Cardiac fibroblast (primary cell): Measurements from ENCODE around the gene ABRACL.

Experiments
- DNase-seq, 2 donors: peaks; one replicate each; pipeline versions ENCODE4 v3.0.0 to v3.0.0-alpha.2; 2010; ENCODE audit warnings: low read depth in 2 of 2
- H3K4me3 ChIP-seq, 2 donors: replicated peaks in 1 of 2; 1 replicate in 1 of 2; 2 replicates in 1 of 2; pipeline ENCODE4 v1.5.1; 2011; ENCODE audit warnings: low read depth in 2 of 2, low read length in 2 of 2, mild to moderate bottlenecking in 2 of 2, moderate library complexity in 1 of 2
- CTCF ChIP-seq: IDR thresholded peaks from one replicate; pipeline ENCODE4 v1.5.1; 2011; ENCODE audit warnings: low read depth, mild to moderate bottlenecking, low read length, inconsistent platforms

Gene ABRACL

DNA sequence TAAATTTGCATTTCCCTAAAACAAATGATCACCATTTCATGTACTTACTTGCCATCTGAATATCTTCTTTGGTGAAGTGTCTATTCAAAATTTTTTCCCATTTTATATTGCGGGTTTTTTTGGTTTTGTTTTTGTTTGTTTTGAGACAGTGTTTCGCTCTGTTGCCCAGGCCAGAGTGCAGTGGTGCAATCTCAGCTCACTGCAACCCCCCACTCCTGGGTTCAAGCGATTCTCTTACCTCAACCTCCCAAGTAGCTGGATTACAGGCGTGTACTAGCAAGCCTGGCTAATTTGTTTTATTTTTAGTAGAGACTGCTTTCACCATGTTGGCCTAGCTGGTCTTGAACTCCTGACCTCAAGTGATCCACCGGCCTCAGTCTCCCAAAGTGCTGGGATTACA lies 31.4 kb upstream of the ABRACL start:
- TF ChIP-seq CTCF, result no peak
- no peak overlapping the region for H3K4me3 ChIP-seq
- no peak for DNase-seq

DNA sequence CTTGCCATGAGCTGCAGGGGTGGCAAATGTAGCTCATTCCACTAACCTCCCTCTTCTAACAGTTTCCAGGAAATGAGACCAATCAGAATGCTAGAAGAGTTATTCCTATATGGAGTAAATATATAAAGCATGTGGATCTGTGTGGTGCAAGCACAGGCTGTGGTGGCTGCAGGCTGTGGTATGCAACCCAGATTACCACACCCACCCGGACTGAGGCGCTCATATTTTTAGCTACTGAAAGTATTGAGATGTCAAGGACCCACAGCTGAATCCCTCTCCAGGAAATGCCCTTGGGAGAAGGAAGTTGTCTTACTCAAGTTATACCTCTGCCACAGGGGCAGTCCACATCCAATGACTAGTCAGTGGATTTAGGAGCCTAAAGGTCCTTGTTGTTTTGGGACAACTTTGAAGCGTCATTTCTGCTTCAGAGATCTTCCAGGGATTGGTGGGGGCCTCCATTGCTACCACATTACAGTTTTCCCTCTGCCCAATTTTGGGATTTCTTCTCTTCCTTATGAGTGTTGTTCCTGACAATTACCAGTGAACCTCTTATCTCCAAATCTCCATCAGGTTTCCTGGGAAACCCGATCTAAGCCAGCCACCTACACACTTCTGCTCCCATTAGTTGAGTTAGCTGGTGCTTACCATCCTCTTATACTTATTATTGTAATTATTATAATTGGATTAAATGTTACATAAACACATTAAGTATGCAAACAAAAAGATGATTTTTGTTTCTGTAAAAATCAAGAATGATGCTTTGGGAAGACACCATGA lies 28.4 kb upstream of the ABRACL start:
- peak in 1 of 2 donors; percentile 27 for DNase-seq
- no peak overlapping the region for H3K4me3 ChIP-seq
- TF ChIP-seq CTCF, result no peak

GRCh38 chr6:139003751-139004150 lies 24.8 kb upstream of the ABRACL start:
- H3K4me3 ChIP-seq, result no peak overlapping the region
- no peak for DNase-seq
- no peak for TF ChIP-seq CTCF

GRCh38 chr6:139006477-139006876 lies 22.1 kb upstream of the ABRACL start:
- TF ChIP-seq CTCF, result no peak
- no peak for DNase-seq
- no peak overlapping the region for H3K4me3 ChIP-seq

GRCh38 chr6:139007428-139007827 lies 21.1 kb upstream of the ABRACL start:
- TF ChIP-seq CTCF, result no peak
- no peak for DNase-seq
- H3K4me3 ChIP-seq, result no peak overlapping the region

GRCh38 chr6:139008117-139008516 lies 20.4 kb upstream of the ABRACL start:
- no peak for DNase-seq

More at GRCh38 chr6:139008117-139008516, 20.4 kb upstream of the ABRACL start:
- H3K4me3 ChIP-seq, result no peak overlapping the region
- no peak for TF ChIP-seq CTCF
